Epithelial cell of proximal tubule (primary cell): ENCODE measurements around the gene OR2T2. TPM values are rescaled to one million over a fixed set of nuclear protein-coding genes. Genes with fewer than 3 reads are reported as not detected.
"Not testable (repeated sequence)": the region's sequence is repeated elsewhere in the genome, so short reads cannot be mapped to it uniquely, and the experiment has no call there.

Experiments used
- DNase-seq: peaks from one replicate; pipeline ENCODE4 v3.0.0-alpha.2; 2011; ENCODE audit warnings: low read depth
- H3K4me3 ChIP-seq: 2 replicates; pipeline ENCODE4 v1.5.1; 2011; ENCODE audit warnings: low read depth, mild to moderate bottlenecking, low read length
- CTCF ChIP-seq: conservative IDR thresholded peaks from 2 replicates; pipeline ENCODE4 v1.5.1; 2012; ENCODE audit warnings: low read depth, mild to moderate bottlenecking, low read length
- total RNA-seq: library from RNA; depleted of rRNA; stranded (reverse); fragments of >200 nt; gene quantifications from 2 replicates; pipeline ENCODE4 v1.2.3, GENCODE V29; 2015

OR2T2 gene
- total RNA-seq, 1 donor from 2014 or later: not detected

GRCh38 chr1:248471154-248471553, 25.7 kb downstream of the OR2T2 start:
- TF ChIP-seq CTCF: no peak

GRCh38 chr1:248472111-248472510, 26.7 kb downstream of the OR2T2 start:
- DNase-seq, H3K4me3 ChIP-seq: not testable (repeated sequence)

More at GRCh38 chr1:248471154-248471553, 25.7 kb downstream of the OR2T2 start:
- DNase-seq: no peak
- no peak overlapping the region for H3K4me3 ChIP-seq

GRCh38 chr1:248473051-248473450, 27.6 kb downstream of the OR2T2 start, which contains the start of gene OR2T3:
OR2T3 (plus strand) TSS chr1:248473351; CDS start chr1:248473351, 0 bp downstream.
- not testable (repeated sequence) for H3K4me3 ChIP-seq, DNase-seq

- DNase-seq, H3K4me3 ChIP-seq: not testable (repeated sequence)
Measured at GRCh38 chr1:248475660-248476059, 30.2 kb downstream of the OR2T2 start.

- DNase-seq, H3K4me3 ChIP-seq: not testable (repeated sequence)
Measured at GRCh38 chr1:248481686-248482579, 36.5 kb downstream of the OR2T2 start.

GRCh38 chr1:248488289-248488688, 42.9 kb downstream of the OR2T2 start, which contains the start of gene OR2T5:
OR2T5 (plus strand) TSS chr1:248488589; CDS start chr1:248488589, 0 bp downstream.
- not testable (repeated sequence) for H3K4me3 ChIP-seq, DNase-seq

- H3K4me3 ChIP-seq, DNase-seq: not testable (repeated sequence)
Measured at GRCh38 chr1:248496661-248497060, 51.2 kb downstream of the OR2T2 start.

GRCh38 chr1:248500305-248501035, 55.0 kb downstream of the OR2T2 start:
- not testable (repeated sequence) for H3K4me3 ChIP-seq

More at GRCh38 chr1:248500305-248501035, 55.0 kb downstream of the OR2T2 start:
- DNase-seq: not testable (repeated sequence)

Other genes with a start within 250 kb of the OR2T2 start
- gene OR2M3, start 248.4 kb upstream of the OR2T2 start, total RNA-seq: not detected in 2 replicates
- not detected in 2 replicates for gene OR2M4, start 214.2 kb upstream of the OR2T2 start, total RNA-seq
- not detected in 2 replicates for gene OR2T33, start 167.7 kb upstream of the OR2T2 start, total RNA-seq
- gene OR2T12, start 142.2 kb upstream of the OR2T2 start, total RNA-seq: not detected in 2 replicates
- gene OR2M7, start 121.1 kb upstream of the OR2T2 start, total RNA-seq: not detected in 2 replicates
- gene OR14C36, start 96.9 kb upstream of the OR2T2 start, total RNA-seq: not detected in 2 replicates
- gene OR2T4, start 84.0 kb upstream of the OR2T2 start, total RNA-seq: not detected in 2 replicates
- gene OR2T6, start 69.9 kb upstream of the OR2T2 start, total RNA-seq: not detected in 2 replicates
- gene OR2T1, start 42.6 kb upstream of the OR2T2 start, total RNA-seq: not detected in 2 replicates
- not detected in 2 replicates for gene OR2T3, start 27.7 kb downstream of the OR2T2 start, total RNA-seq
- not detected in 2 replicates for gene OR2T5, start 43.0 kb downstream of the OR2T2 start, total RNA-seq
- not detected in 2 replicates for gene OR2G6, start 62.4 kb downstream of the OR2T2 start, total RNA-seq
- gene OR2T29, start 117.1 kb downstream of the OR2T2 start, total RNA-seq: not detected in 2 replicates
- not detected in 2 replicates for gene OR2T34, start 129.1 kb downstream of the OR2T2 start, total RNA-seq
- not detected in 2 replicates for gene OR2T10, start 152.1 kb downstream of the OR2T2 start, total RNA-seq
- gene OR2T11, start 189.5 kb downstream of the OR2T2 start, total RNA-seq: not detected in 2 replicates
- gene OR2T35, start 199.6 kb downstream of the OR2T2 start, total RNA-seq: not detected in 2 replicates
- not detected in 2 replicates for gene OR2T27, start 209.9 kb downstream of the OR2T2 start, total RNA-seq